ENCODE data around the gene E2F7. TPM values are rescaled to one million over a fixed set of nuclear protein-coding genes. Genes with fewer than 3 reads are reported as not detected.

E2F7 gene
- total RNA-seq, 2 donors from 2014 or later = 0.16 to 0.47 TPM

- intact Hi-C loops (cut with DNase I) = no loop called here
- ATAC-seq (no peak), DNase-seq (no peak)
These were observed 5.6 kb upstream of the E2F7 start for GRCh38 chr12:77070800-77071449.

DNA sequence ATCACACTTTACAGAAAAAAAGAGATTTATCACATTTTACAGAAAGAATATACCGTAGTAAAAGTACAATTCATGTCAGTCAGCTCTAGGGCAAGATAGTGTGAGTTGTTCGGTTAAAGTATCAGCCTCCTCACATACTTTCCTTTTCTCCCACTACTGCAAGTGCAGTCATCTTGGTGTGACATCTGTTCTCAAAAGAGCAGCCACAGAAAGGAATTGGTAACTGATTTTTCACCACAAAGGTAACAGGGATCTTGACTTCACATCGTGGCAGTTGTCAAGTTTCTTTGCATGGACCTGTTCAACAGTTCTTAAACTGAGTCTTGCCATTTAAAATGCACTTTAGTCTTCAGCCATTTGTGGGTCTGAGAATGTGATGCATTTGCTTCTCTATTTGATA lies 5.0 kb upstream of the E2F7 start:
- intact Hi-C loops (cut with DNase I) = no loop called here
- ATAC-seq = no peak
- no peak for DNase-seq

GRCh38 chr12:77064896-77065360 lies 441 bp downstream of the E2F7 start:
- intact Hi-C loops (cut with DNase I) = no loop called here
- DNase-seq (no peak), ATAC-seq (peak in 1 of 2 donors; percentile 38)

- DNase-seq = peak; percentile 45
- intact Hi-C loops (cut with DNase I) = no loop called here
- ATAC-seq = no peak
These were observed 2.4 kb downstream of the E2F7 start for GRCh38 chr12:77062846-77063461.

DNA sequence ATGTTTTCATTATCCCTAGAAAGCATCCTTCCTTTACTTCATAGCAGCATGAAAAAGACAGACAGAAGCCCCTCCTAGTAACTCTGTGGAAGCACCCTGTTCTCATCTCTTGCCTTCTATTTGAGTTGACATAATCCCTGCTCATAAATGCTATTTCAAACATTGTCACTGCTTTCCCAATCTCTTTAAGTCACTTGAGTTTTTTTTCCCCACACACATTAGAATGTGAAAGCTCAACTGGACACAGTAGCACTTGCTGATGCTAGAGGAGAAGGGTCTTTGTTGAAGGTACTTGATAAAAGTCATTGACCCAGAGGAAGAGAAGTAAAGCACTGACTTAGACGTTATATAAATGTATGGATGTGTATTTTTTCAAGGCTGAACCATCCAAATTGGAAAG lies 3.0 kb downstream of the E2F7 start:
- ATAC-seq (no peak), DNase-seq (no peak)
- intact Hi-C loops (cut with DNase I) = no loop called here

DNA sequence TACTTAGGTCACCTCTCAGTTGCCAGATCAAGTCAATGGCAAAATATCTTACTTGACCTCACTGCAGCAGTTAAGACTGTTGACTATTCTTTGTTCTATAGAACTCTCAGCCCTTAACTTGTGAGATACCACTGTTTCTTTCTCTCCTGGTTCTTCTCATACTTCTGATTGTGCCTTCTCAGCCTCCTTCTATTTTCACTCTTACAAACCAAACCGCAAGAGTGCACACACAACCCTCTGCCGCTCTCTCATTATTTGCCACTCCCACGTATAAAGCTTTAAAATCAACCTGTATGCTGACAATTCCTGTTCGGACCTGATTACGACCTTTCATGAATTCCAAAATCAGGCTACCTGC lies 4.5 kb downstream of the E2F7 start:
- intact Hi-C loops (cut with DNase I) = no loop called here
- no peak for ATAC-seq
- no peak for DNase-seq

- ATAC-seq (no peak), DNase-seq (no peak)
- intact Hi-C loops (cut with DNase I) = no loop called here
These were observed 5.1 kb downstream of the E2F7 start for GRCh38 chr12:77060136-77060882.

DNA sequence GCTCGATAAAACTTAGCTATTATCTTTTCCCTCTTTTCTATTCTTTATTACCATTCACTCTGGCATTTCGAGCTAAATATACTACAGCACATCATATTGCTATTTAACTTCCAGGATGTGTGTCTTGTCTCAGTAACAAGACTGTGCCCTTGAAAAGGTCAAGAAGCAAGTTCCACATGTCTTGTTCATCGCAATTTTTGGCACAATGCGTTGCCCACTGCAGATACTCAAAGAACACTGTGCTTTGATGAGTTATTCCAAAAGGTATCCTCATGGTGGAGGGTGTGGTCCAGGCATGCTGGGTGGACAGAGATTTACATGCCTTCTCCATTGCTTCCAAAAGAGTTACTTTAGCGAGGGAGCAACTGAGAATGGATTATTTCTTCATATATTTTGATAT lies 6.6 kb downstream of the E2F7 start:
- no peak for DNase-seq
- intact Hi-C loops (cut with DNase I) = loop anchor here in 1 of 2 donors (5.0 kb wide), 1 partner anchor 624 kb away; no protein-coding TSS in a partner anchor
- no peak for ATAC-seq

GRCh38 chr12:77054851-77055250 lies 10.5 kb downstream of the E2F7 start:
- intact Hi-C loops (cut with DNase I) = loop anchor here in 1 of 2 donors (5.0 kb wide), 1 partner anchor 627 kb away; no protein-coding TSS in a partner anchor
- DNase-seq (no peak), ATAC-seq (no peak)

DNA sequence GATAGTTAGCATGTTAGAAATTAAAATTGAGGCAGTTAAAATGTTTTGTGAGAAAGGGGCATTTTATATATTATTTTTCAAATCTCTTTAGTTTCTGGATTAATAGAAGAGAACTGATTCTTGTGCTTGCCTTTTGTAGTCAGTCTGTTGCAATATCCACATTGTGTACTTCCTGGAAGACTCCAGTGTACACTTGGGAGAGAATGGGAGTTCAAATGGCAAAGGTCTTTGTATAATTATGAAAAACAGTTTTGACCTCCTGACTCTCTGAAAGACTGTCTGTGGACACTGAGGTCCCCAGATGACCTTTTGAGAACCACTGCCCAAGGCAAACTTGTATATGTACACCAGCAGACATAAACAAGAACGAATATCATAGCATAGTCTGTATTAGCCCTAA lies 12.1 kb downstream of the E2F7 start:
- ATAC-seq (no peak), DNase-seq (no peak)
- intact Hi-C loops (cut with DNase I) = no loop called here

DNA sequence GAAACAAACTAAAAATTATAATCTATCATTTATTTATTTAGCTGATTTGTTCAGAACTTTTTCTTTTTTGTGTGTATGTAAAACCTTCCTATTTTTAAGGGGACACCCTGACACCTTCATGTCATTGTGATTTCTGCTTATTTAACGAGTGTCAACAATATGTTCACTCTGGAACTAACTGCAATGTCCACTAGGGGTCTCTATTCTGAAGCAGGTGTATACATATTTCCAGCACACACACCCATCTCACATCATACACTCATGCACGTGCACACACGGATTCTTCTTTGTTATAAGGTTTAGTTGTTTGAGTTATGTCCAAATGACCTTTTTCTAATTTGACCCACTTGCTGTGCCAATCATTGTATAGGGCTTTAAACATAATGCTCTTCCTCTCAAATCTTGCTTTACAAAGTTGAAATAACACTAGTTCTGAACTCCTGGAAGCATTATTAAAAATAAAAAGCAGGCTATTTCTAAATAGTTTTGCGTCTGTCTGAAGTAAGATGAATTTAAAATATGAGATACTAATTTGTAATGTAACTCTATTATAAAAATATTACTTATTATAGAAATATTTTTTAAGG lies 15.5 kb downstream of the E2F7 start:
- intact Hi-C loops (cut with DNase I) = no loop called here
- ATAC-seq = peak; percentile 68 to 77
- DNase-seq = no peak

DNA sequence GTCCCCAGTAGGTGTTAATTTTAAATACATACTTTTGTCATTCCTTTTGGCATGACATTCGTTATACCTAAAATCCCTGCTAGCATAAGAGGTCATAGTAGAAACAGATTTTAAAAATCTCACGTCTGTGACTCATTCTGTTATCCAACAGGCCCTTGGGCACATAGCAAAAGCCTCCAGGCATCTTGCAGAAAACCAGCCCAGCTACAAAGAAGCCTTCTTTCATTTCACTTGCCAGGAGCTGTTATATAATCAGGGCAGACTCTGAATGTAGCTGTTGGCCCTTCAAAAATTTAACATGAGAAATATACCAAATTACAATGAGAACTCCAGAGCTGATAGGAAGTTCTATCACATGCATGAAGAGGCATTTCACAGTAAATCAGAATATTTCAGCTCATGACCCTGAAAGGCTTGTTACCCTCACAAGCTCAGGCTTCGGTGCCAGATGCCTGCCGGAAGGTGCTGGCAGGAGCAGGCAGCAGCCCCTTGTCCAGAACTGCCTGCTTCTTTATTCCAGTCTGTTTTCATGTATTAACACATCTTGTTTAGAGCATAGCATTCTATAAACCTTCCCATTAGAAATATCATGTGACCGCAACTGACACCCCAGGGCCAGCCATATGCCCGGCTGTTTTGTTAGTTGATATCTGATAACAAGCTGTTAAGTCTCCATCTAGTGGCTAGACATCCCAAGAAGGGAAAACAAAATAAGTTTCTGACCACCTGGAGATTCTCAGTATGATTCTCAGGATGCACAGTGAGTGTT lies 17.8 kb downstream of the E2F7 start:
- no peak for DNase-seq
- no peak for ATAC-seq
- intact Hi-C loops (cut with DNase I) = no loop called here

GRCh38 chr12:77046468-77046867 lies 18.9 kb downstream of the E2F7 start:
- intact Hi-C loops (cut with DNase I) = no loop called here
- ATAC-seq (no peak), DNase-seq (no peak)

DNA sequence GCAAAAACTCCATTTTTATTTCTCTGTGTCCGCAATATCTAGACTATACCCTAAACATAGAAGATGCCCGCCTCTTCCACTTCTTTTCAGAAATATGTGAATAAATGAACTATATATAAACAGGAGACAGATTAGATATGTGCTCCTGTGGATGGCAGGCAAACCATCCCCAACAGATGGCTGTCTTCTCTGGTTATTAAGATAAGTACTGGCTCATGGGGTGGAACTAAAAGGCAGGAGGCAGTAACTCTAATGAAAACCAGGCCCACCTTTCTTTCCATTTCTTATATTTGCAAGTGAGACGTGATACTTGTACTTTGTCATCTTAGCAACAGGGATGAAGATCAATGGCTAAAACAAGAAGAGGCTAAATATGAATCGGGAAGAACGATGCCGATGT lies 20.2 kb downstream of the E2F7 start:
- no peak for DNase-seq
- intact Hi-C loops (cut with DNase I) = no loop called here
- no peak for ATAC-seq

GRCh38 chr12:77044721-77045120 lies 20.6 kb downstream of the E2F7 start:
- DNase-seq (no peak), ATAC-seq (no peak)
- intact Hi-C loops (cut with DNase I) = no loop called here

DNA sequence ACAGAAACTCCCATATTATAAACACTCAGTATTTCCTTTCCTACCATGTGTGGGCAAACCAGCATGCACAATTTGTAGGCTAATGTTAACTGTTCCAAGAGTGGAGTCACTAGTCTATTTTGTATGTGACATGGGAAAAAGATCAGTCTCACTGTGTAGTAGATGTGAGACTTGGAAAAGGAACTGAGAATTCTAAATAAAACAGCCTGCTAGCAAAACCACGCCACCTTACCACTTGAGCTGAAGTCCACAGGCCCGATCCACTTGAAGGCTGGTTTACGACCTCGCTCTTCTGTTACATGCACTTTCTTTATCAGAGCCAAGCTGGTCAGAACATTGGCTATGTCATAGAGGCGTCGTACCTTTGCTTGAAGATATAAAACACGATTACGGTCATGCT lies 22.5 kb downstream of the E2F7 start:
- intact Hi-C loops (cut with DNase I) = no loop called here
- ATAC-seq (no peak), DNase-seq (no peak)

GRCh38 chr12:77040231-77040630 lies 25.1 kb downstream of the E2F7 start:
- ATAC-seq (no peak), DNase-seq (no peak)
- intact Hi-C loops (cut with DNase I) = no loop called here

DNA sequence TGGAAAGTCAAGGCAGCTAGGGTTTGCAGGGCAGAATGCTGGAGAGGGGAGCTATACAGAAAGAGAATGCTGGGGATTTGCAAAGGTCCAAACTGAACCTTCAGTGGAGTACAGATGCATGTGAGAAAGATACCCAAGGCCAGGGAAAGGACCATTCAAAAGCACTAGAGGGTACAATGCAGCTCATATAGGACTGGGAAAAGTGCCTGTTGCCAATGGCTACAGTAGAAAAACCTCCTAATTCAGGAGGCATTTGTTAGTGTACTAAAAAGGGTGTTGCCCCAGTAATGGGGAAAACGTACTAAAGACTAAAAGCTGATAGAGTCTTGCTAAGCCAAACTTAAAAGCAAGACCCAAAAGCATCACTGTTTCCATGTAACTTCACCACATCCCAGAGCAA lies 30.1 kb downstream of the E2F7 start:
- ATAC-seq = no peak
- DNase-seq = no peak
- intact Hi-C loops (cut with DNase I) = no loop called here
